CMK (cell line): ENCODE measurements around the gene CD180.

ENCODE experiments used
- DNase-seq: peaks from one replicate; pipeline ENCODE4 v3.0.0-alpha.2; 2010; ENCODE audit warnings: low read depth

Gene CD180

GRCh38 chr5:67196537-67197059, at the start of gene CD180:
TSS of gene CD180 (minus strand) at chr5:67196799. CDS start at chr5:67196641, 158 bp downstream.
- no peak for DNase-seq

GRCh38 chr5:67246108-67246507, 49.5 kb upstream of the CD180 start:
- peak; percentile 2 for DNase-seq

GRCh38 chr5:67245259-67245846, 48.8 kb upstream of the CD180 start:
- DNase-seq, result no peak

GRCh38 chr5:67244345-67244793, 47.8 kb upstream of the CD180 start:
- no peak for DNase-seq

- DNase-seq, result no peak
Measured at GRCh38 chr5:67243944-67244343, 47.3 kb upstream of the CD180 start.

- DNase-seq, result no peak
Measured at GRCh38 chr5:67243349-67243748, 46.8 kb upstream of the CD180 start.

- DNase-seq, result no peak
Measured at GRCh38 chr5:67241326-67241725, 44.7 kb upstream of the CD180 start.

- no peak for DNase-seq
Measured at GRCh38 chr5:67240846-67241245, 44.2 kb upstream of the CD180 start.

- no peak for DNase-seq
Measured at GRCh38 chr5:67240065-67240464, 43.5 kb upstream of the CD180 start.

GRCh38 chr5:67238191-67238590, 41.6 kb upstream of the CD180 start:
- no peak for DNase-seq

GRCh38 chr5:67235399-67236110, 39.0 kb upstream of the CD180 start:
- no peak for DNase-seq

GRCh38 chr5:67234671-67235176, 38.1 kb upstream of the CD180 start:
- DNase-seq, result no peak

GRCh38 chr5:67233075-67233474, 36.5 kb upstream of the CD180 start:
- DNase-seq, result no peak

- no peak for DNase-seq
Measured at GRCh38 chr5:67223211-67223610, 26.6 kb upstream of the CD180 start.

GRCh38 chr5:67222243-67223025, 25.8 kb upstream of the CD180 start:
- DNase-seq, result no peak

- DNase-seq, result no peak
Measured at GRCh38 chr5:67221487-67222242, 25.1 kb upstream of the CD180 start.

GRCh38 chr5:67216564-67216963, 20.0 kb upstream of the CD180 start:
- DNase-seq, result no peak

- no peak for DNase-seq
Measured at GRCh38 chr5:67215519-67216471, 19.2 kb upstream of the CD180 start.

- DNase-seq, result no peak
Measured at GRCh38 chr5:67214707-67215447, 18.3 kb upstream of the CD180 start.

GRCh38 chr5:67214036-67214435, 17.4 kb upstream of the CD180 start:
- DNase-seq, result no peak
